ENCODE data around the gene INAFM2. TPM values are rescaled to one million over a fixed set of nuclear protein-coding genes. Genes with fewer than 3 reads are reported as not detected.

The INAFM2 gene
- total and polyA plus RNA-seq, 9 of the 15 experiments (the other 6 are each of a cell fraction or from before 2014, with no cell fraction given), result 11.8 to 43.1 (median 27.2) TPM

DNA sequence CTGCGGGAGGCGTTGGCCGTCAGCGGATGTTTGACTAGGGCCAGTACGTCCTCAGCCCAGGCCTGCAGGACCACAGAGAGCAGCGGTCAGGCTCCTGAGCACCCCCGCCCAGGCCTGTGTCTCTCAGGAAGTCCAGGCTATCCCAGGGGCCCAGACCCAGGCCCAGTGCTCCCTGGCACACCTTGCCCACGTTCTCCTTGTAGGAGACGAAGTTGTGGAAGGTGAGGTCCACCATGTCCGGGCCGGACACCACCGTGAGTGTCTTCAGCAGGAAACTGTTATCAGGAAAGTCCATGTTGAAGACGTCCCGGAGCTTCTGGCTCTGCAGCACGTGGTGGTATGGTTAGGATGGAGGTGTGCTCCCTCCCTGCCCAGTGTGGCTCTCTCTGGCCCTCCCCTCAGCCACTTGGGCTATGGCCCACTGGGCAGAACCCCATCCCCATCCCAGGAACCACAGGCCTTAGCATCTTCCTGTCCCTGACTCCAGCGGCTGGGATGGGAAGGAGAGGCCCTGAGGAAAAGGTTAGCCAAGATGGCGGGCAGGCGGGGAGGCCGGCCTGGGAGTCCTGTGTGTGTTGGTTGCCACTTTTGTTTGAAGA, 21.1 kb upstream of the INAFM2 start:
- H3K9ac ChIP-seq (ENCODE audit: insufficient read depth in 1 of 2, low read depth in 2 of 2, low read length in 2 of 2), result peak overlapping the region; percentile 19 to 58; a peak in 2 of 4 replicates
- H3K4me2 ChIP-seq (ENCODE audit: insufficient read depth, low read length), result no peak overlapping the region
- no TSS peak for BruUV-seq (replicated peaks)
- no peaks in the 10 kb centered on the region for H3K9me3 ChIP-seq (replicated peaks; ENCODE audit: control insufficient read depth, insufficient read depth, low read depth, low read length)
- FAIRE-seq, result no peak
- WGBS (ENCODE audit: insufficient coverage, low coverage, missing lambda C conversion rate), result 54% methylated on average over 18 of the region's 19 CpGs
- H3K27me3 ChIP-seq (ENCODE audit: control insufficient read depth in 2 of 2, insufficient read depth in 2 of 2, low read length in 2 of 2), result no peaks in the 10 kb centered on the region
- no peak for ATAC-seq
- no peaks in the 10 kb centered on the region for H3K9me1 ChIP-seq (ENCODE audit: control insufficient read depth, insufficient read depth, low read length)
- H3K4me1 ChIP-seq (replicated peaks in 1 of 2; ENCODE audit: control insufficient read depth in 2 of 2, insufficient read depth in 2 of 2, low read length in 2 of 2), result peaks cover 19 to 34% of the 10 kb centered on the region in 2 experiments; a peak in 4 of 5 replicates
- H3K27ac ChIP-seq (ENCODE audit: extremely low read depth, low read depth, low read length), result no peak overlapping the region
- intact Hi-C loops (cut with micrococcal nuclease), result no loop called here
- ChIA-PET CTCF (ENCODE audit: low intra/inter-chr PET ratio) (no interaction called here), POLR2A (interaction anchor here (0.8 to 1.2 kb wide), 2 partner anchors 9 to 38 kb away, joined by 3 to 4 read pairs; no protein-coding TSS in a partner anchor)
- DNase-seq (ENCODE audit: extremely low read depth in 1 of 4, low spot score in 3 of 4), result no peak
- H3K4me3 ChIP-seq, result no peak overlapping the region
- no peaks in the 10 kb centered on the region for H4K20me1 ChIP-seq (replicated peaks; ENCODE audit: control insufficient read depth, insufficient read depth, low read length)
- in situ Hi-C loops (cut with MboI), result no loop called here
- no peaks in the 10 kb centered on the region for H3K79me2 ChIP-seq (ENCODE audit: control insufficient read depth, insufficient read depth, low read length)
- H2AFZ ChIP-seq (ENCODE audit: low read depth, low read length), result peak overlapping the region; percentile 85
- H3K36me3 ChIP-seq (ENCODE audit: control insufficient read depth, insufficient read depth, low read length), result no peaks in the 10 kb centered on the region
- TF ChIP-seq ZNF717 (CRISPR knock-in tag; IDR thresholded peaks at IDR 0.05), result no peak
- no peak for TF ChIP-seq SMAD2 (IDR thresholded peaks at IDR 0.05; ENCODE audit: low read depth, low read length)
- no peak for TF ChIP-seq LARP7 (IDR thresholded peaks at IDR 0.05)
- TF ChIP-seq CXXC5 (CRISPR knock-in tag; IDR thresholded peaks at IDR 0.05), result 0 out of 2 replicates have a peak, but pooled peaks have one; percentile 19
- no peak for TF ChIP-seq MCM3 (IDR thresholded peaks at IDR 0.05)
- TF ChIP-seq FOXA3 (CRISPR knock-in tag; conservative IDR thresholded peaks at IDR 0.05 in 1 of 2, IDR thresholded peaks at IDR 0.05 in 1 of 2), result 0 out of 4 replicates have a peak, but pooled peaks of 1 of the 2 experiments have one; percentile 23
- TF ChIP-seq TSHZ1 (CRISPR knock-in tag; IDR thresholded peaks at IDR 0.05), result no peak
- no peak for TF ChIP-seq STAT5A (IDR thresholded peaks at IDR 0.05; ENCODE audit: borderline replicate concordance, low read length)
- no peak for TF ChIP-seq CBX8 (IDR thresholded peaks at IDR 0.05; ENCODE audit: borderline replicate concordance, extremely low read depth, low read depth, low read length, poor library complexity, severe bottlenecking)
- TF ChIP-seq ZNF512 (tag; IDR thresholded peaks at IDR 0.05), result no peak
- TF ChIP-seq NR2C1 (IDR thresholded peaks at IDR 0.05), result no peak
- no peak for TF ChIP-seq NR2C1 (tag; IDR thresholded peaks at IDR 0.05)
- TF ChIP-seq RCOR1 (IDR thresholded peaks at IDR 0.05; ENCODE audit: borderline replicate concordance in 1 of 2, low read depth in 2 of 2, low read length in 2 of 2), result no peak
- no peak for TF ChIP-seq GATA2 (CRISPR knock-in tag; IDR thresholded peaks at IDR 0.05)

Data from K562 (cell line).